ENCODE data around the gene UBE2E3.
A peak's percentile ranks its signal among the peaks of the same experiment; 100 is the strongest.

DNA sequence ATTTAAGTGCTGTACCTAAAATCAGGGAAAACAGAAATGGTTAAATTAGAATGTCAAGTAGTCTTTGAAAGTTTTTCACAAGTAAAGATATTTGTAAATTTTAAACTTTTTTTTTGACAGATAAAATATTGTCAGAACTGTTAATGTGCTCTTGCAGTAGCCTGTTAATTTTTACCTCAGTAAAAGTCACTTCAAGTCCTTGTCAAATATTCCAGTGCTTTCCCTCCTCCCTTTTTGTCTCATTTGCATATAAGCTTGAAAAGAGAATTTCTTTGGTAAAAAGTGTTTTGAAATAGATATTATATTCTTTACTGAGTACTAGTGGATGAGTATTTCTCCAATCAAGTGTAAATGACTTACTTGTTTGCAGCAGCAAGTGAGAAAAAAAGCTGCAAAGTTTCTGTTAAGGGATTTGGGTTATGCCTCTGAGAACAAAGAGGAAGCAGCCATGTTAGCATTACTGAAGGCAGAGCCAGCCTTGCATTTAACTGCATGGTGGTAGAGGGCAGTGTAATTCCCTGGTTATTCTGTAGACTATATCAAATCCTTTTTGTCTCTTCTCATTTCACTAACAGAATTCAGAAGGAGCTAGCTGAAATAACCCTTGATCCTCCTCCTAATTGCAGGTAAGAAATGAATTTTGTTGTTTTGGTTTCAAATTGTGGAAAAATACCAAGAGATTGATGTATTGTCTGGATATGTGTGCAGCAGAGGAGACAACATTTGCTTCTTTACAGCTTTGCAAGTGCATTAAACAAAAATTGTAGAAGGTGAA, 3.2 kb downstream of the UBE2E3 start:
- TF ChIP-seq POLR2A (IDR thresholded peaks at IDR 0.05) = no peak
- TF ChIP-seq CTCF (IDR thresholded peaks at IDR 0.05) = peak in 1 of 5 experiments; percentile 7
